Ovary (tissue), 9 donors: ENCODE measurements around the gene SMAD1. TPM values are rescaled to one million over a fixed set of nuclear protein-coding genes. Genes with fewer than 3 reads are reported as not detected.
"Not testable (repeated sequence)": the region's sequence is repeated elsewhere in the genome, so short reads cannot be mapped to it uniquely, and the experiment has no call there.

ENCODE experiments used
- DNase-seq, 5 donors: peaks; one replicate each; pipeline ENCODE4 v3.0.0-alpha.2; 2019 to 2020
- H3K27ac ChIP-seq, 2 donors: fragments of 200-600 bp; one replicate each; pipeline versions ENCODE4 v1.5.1 to v1.8.0; 2019 to 2022
- H3K27me3 ChIP-seq: fragments of 200-600 bp; one replicate; pipeline ENCODE4 v1.8.0; 2022
- H3K36me3 ChIP-seq: fragments of 200-600 bp; sonication (generic); one replicate; pipeline ENCODE4 v1.5.1; 2019
- H3K4me1 ChIP-seq: one replicate; pipeline ENCODE4 v1.8.1; 2013; ENCODE audit warnings: mild to moderate bottlenecking, moderate library complexity; ENCODE audit not compliant: insufficient read depth
- H3K4me3 ChIP-seq: fragments of 200-600 bp; sonication (generic); one replicate; pipeline ENCODE4 v1.5.1; 2017
- H3K9me3 ChIP-seq, 2 donors: fragments of 200-600 bp in 1 of 2; sonication (generic) in 1 of 2; one replicate each; pipeline versions ENCODE4 v1.5.1 to v1.8.1; 2013 to 2019; ENCODE audit warnings: mild to moderate bottlenecking in 1 of 2, moderate library complexity in 1 of 2
- EP300 ChIP-seq: sonication (generic); formaldehyde crosslinking; IDR thresholded peaks from one replicate; pipeline ENCODE4 v1.6.1; 2017; ENCODE audit warnings: antibody characterized with exemption
- POLR2A ChIP-seq: fragments of 450-650 bp; IDR thresholded peaks from one replicate; pipeline ENCODE4 v1.6.1; 2017; ENCODE audit warnings: antibody characterized with exemption, mild to moderate bottlenecking, moderate library complexity
- WGBS, 3 donors: extraction: QIAGEN DNeasy Blood & Tissue Kit in 1 of 3; methylation state at CpG; one replicate each; pipeline versions ENCODE4 v1.1.5 to v1.1.7; 2013 to 2017; 5-methylcytosine and 5-hydroxymethylcytosine counted together
- intact Hi-C, 4 donors: fragments of 100-400 bp; cut with DNase I; formaldehyde crosslinking; loops; one replicate each; pipeline versions ENCODE4 v1.11.0 to v1.15.1; 2022 to 2023
- polyA plus RNA-seq, 2 donors: library from polyadenylated mRNA; stranded (reverse); fragments of 200-250 nt in 1 of 2; fragments of 350-450 nt in 1 of 2; fragmentation: Illumina TruSeq in 1 of 2; extraction: RNeasy Lipid Tissue Mini Kit (QIAGEN cat#74804) in 1 of 2; gene quantifications; one replicate each; pipeline ENCODE4 v1.2.3, GENCODE V29; 2013 to 2014
- total RNA-seq, 7 donors: library from RNA; depleted of rRNA in 2 of 7; stranded (reverse); fragments of >200 nt in 2 of 7; fragmentation: NEBNext Ultra II Directional in 3 of 7; extraction: Animal tissue kit (Norgen Biotek cat#: 25700) in 3 of 7; gene quantifications; one replicate each; pipeline versions ENCODE4 v1.1.0 to v1.2.4, GENCODE V29; 2016 to 2023
- TF ChIP-seq, protein P1 (sequence below), 3 donors: fragments of 450-650 bp in 2 of 3; fragments of 200-600 bp in 1 of 3; IDR thresholded peaks; one replicate each; pipeline versions ENCODE4 v1.5.1 to v1.8.0; 2016 to 2022; ENCODE audit warnings: antibody characterized with exemption in 3 of 3, mild to moderate bottlenecking in 1 of 3
- donor health status: DM: no; HTN: no; CAD: no; lungs with moderate emphysema.
- donor health status: DM: no; HTN: no; CAD: no.
- donor health status: Bipolar disorder and iron deficiency.
- donor health status: DM: yes; HTN: yes; CAD: no.
- donor health status: DM: no; HTN: no; CAD: no.
- donor health status: DM: yes; HTN: yes; CAD: no.

Gene SMAD1
- total and polyA plus RNA-seq, 9 donors: 13.6 to 39.5 (median 19.8) TPM

DNA sequence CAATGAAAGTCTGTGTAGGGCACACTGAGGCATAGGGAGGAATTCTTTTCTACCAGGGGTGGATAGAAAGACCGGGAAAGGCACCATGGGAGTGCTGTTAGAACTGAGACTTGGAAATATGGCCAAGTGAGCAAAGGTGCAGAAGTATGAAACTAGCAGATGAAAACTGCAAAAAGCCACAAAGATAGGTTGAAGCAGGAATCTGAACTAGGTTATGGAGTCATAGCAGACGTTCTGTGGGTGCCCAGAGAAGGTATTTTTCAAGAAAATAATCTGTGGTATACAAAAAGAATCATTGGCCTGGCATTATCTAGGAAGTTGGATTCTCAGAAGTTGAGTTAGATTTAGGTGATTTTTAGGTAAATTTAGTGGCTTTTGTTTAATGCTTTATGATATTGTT, 48.5 kb downstream of the SMAD1 start:
- Histone ChIP-seq H3K4me1 (peaks cover 4% of the 10 kb centered on the region), H3K4me3 (no peak overlapping the region), H3K27me3 (no peaks in the 10 kb centered on the region), H3K9me3 (no peaks in the 10 kb centered on the region), H3K27ac (no peak overlapping the region), H3K36me3 (no peaks in the 10 kb centered on the region)
- TF ChIP-seq EP300 (no peak), POLR2A (no peak)
- TF ChIP-seq, protein P1, sequence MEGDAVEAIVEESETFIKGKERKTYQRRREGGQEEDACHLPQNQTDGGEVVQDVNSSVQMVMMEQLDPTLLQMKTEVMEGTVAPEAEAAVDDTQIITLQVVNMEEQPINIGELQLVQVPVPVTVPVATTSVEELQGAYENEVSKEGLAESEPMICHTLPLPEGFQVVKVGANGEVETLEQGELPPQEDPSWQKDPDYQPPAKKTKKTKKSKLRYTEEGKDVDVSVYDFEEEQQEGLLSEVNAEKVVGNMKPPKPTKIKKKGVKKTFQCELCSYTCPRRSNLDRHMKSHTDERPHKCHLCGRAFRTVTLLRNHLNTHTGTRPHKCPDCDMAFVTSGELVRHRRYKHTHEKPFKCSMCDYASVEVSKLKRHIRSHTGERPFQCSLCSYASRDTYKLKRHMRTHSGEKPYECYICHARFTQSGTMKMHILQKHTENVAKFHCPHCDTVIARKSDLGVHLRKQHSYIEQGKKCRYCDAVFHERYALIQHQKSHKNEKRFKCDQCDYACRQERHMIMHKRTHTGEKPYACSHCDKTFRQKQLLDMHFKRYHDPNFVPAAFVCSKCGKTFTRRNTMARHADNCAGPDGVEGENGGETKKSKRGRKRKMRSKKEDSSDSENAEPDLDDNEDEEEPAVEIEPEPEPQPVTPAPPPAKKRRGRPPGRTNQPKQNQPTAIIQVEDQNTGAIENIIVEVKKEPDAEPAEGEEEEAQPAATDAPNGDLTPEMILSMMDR (IDR thresholded peaks at IDR 0.05): no peak
- intact Hi-C loops: no loop called here
- no peak for DNase-seq
- WGBS, 3 donors: 89 to 96% (median 94%) methylated on average over 2 of the region's 2 CpGs

DNA sequence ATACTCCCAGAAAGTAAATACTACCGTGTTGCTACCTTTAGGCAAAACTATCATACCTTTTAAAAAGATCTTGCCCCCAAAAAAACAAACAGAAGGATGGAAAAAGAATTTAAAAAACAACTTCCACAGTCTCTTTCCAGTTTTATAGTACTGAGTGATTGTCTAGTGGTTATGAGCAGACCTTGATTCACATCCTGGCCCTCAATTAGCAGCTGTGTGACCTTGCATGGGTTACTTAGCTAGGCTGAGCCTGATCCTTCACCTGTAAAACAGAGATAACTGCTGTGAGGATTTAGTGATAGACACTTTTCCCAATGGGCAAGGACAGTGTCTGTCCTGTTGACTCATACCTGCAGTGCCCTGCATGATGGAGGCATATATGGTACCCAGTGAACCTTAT, 49.0 kb downstream of the SMAD1 start:
- no peak overlapping the region for H3K27ac ChIP-seq
- intact Hi-C loops: no loop called here
- no peak for TF ChIP-seq EP300
- no peak for TF ChIP-seq POLR2A
- TF ChIP-seq, protein P1 (IDR thresholded peaks at IDR 0.05): no peak
- H3K36me3 ChIP-seq: no peaks in the 10 kb centered on the region
- no peak overlapping the region for H3K4me3 ChIP-seq
- no peaks in the 10 kb centered on the region for H3K9me3 ChIP-seq
- DNase-seq: no peak
- no peaks in the 10 kb centered on the region for H3K4me1 ChIP-seq
- 89 to 98% (median 98%) methylated on average over 1 of the region's 1 CpG for WGBS, 3 donors
- H3K27me3 ChIP-seq: no peaks in the 10 kb centered on the region

DNA sequence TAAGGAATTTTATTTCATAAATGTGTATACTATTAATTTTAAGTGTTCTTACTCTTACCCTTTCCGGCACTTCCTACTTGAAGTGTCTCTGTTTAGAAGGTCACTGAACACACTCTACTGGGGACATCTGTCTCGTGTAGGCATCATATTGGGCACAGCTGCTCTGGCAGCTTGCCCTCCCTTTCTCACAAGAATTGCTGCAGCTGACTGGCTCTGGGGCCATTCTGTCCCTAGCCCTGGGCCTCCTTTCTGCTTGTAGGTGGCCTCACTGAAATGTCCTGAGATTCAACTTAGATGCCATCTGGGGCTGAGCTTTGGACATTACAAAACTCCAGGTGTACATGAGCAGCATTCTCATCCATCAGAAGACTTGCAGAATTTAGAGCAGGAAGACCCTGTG, 49.6 kb downstream of the SMAD1 start:
- TF ChIP-seq EP300 (no peak), POLR2A (no peak)
- TF ChIP-seq, protein P1 (IDR thresholded peaks at IDR 0.05): no peak
- Histone ChIP-seq H3K9me3 (no peaks in the 10 kb centered on the region), H3K4me3 (no peak overlapping the region), H3K36me3 (no peaks in the 10 kb centered on the region), H3K4me1 (no peaks in the 10 kb centered on the region), H3K27me3 (no peaks in the 10 kb centered on the region), H3K27ac (no peak overlapping the region)
- 86 to 93% (median 87%) methylated on average over 2 of the region's 2 CpGs for WGBS, 3 donors
- no peak for DNase-seq
- intact Hi-C loops: no loop called here

DNA sequence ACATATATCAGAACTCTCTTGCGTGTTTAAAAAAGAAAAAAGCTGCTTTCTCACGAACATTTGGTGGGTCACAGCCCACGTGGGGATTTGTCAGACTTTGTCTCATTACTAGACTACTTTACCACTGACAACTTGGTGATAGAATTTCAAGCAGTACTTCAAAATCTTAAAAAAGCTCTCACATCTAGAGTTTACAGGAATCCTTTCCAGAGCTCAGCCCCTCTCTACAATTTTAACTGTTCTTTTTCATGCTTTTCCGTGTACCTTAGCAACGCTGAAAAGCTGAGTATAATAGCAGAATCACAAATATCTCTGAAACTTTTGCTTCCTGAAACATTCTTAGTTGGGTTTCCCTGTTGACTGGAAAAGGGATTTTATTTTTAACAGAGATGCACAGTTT, 50.2 kb downstream of the SMAD1 start:
- no peak overlapping the region for H3K4me3 ChIP-seq
- H3K4me1 ChIP-seq: no peaks in the 10 kb centered on the region
- H3K27ac ChIP-seq: no peak overlapping the region
- no peaks in the 10 kb centered on the region for H3K27me3 ChIP-seq
- WGBS, 3 donors: 90 to 95% (median 94%) methylated on average over 5 of the region's 5 CpGs
- DNase-seq: no peak
- TF ChIP-seq, protein P1 (IDR thresholded peaks at IDR 0.05): no peak
- TF ChIP-seq EP300: no peak
- TF ChIP-seq POLR2A: no peak
- no peaks in the 10 kb centered on the region for H3K36me3 ChIP-seq
- H3K9me3 ChIP-seq: no peaks in the 10 kb centered on the region
- intact Hi-C loops: no loop called here

DNA sequence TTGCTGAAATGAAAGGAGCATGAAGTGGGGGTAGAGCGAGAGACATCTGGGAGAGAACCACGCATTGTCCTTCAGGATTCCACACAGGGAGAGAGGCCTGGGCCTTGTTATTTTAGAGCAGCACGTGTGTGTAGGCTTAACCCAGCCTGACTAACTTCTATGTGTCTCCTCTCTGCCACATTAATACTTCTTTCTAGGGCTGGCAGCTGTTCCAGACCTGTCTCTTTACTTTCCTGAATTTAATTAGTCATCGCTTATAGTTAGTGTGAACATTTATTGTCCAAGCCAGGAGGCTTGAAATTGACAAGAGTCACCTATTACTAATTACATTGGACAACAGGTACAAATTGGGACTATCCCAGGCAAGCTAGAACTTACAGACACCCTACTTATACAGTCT, 51.3 kb downstream of the SMAD1 start:
- TF ChIP-seq EP300 (no peak), POLR2A (no peak)
- TF ChIP-seq, protein P1 (IDR thresholded peaks at IDR 0.05): no peak

DNA sequence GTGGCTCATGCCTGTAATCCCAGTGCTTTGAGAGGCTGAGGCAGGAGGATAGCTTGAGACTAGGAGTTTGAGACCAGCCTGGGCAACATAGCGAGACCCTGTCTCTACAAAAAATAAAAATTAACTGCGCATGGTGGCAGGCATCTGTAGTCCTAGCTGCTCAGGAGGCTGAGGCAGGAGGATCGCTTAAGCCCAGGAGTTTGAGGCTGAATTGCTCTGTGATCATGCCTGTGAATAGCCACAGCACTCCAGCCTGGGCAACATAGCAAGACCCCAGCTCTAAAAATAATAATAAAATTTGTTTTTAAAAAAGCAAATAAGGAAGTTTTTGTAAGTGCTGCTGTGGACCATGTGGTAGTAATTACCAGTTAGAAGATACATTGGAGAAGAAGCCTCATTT, 51.8 kb downstream of the SMAD1 start:
- H3K27me3 ChIP-seq, DNase-seq, H3K36me3 ChIP-seq, H3K4me3 ChIP-seq, intact Hi-C loops, H3K27ac ChIP-seq, H3K4me1 ChIP-seq, H3K9me3 ChIP-seq: not testable (repeated sequence)
- WGBS, 3 donors: 98 to 99% (median 99%) methylated on average over 3 of the region's 3 CpGs

More for the DNA sequence above, 51.3 kb downstream of the SMAD1 start:
- no peaks in the 10 kb centered on the region for H3K36me3 ChIP-seq
- no peak overlapping the region for H3K4me3 ChIP-seq
- H3K27me3 ChIP-seq: no peaks in the 10 kb centered on the region
- no peak for DNase-seq
- intact Hi-C loops: no loop called here
- no peaks in the 10 kb centered on the region for H3K4me1 ChIP-seq
- WGBS, 3 donors: 84 to 85% (median 85%) methylated on average over 4 of the region's 4 CpGs
- H3K9me3 ChIP-seq: no peaks in the 10 kb centered on the region
- no peak overlapping the region for H3K27ac ChIP-seq
